ENCODE measurements around the gene RAP1GAP. TPM values are rescaled to one million over a fixed set of nuclear protein-coding genes. Genes with fewer than 3 reads are reported as not detected.

RAP1GAP gene
- total RNA-seq = under 0.01 and 0.56 TPM in 2 replicates

GRCh38 chr1:21669258-21670058, at the start of gene RAP1GAP:
Gene RAP1GAP, minus strand, starts transcription at chr1:21669357. Its CDS starts 49,325 bp downstream, at chr1:21620032.

Other genes with a start within 250 kb of the RAP1GAP start
- 12.3 and 23.7 TPM in 2 replicates for gene NBPF3, start 229.2 kb downstream of the RAP1GAP start, total RNA-seq
- gene ALPL, start 159.9 kb downstream of the RAP1GAP start, total RNA-seq = 4.8 and 13.2 TPM in 2 replicates
- gene USP48, start 113.8 kb upstream of the RAP1GAP start, total RNA-seq = 36.9 and 43.3 TPM in 2 replicates
- gene LDLRAD2, start 142.9 kb upstream of the RAP1GAP start, total RNA-seq = 0.28 TPM in 1 of 2 replicates, not detected in the other

All from regular cardiac myocyte (primary cell).